ENCODE data around the gene GRHPR.

Gene GRHPR

GRCh38 chr9:37383876-37384746 is 38.4 kb upstream of the GRHPR start:
- H2AFZ ChIP-seq (ENCODE audit: low read depth, low read length, severe bottlenecking): no peak overlapping the region
- H3K9me2 ChIP-seq (replicated peaks; ENCODE audit: insufficient read depth, low read length): no peaks in the 10 kb centered on the region
- H3F3A ChIP-seq (ENCODE audit: insufficient read depth): peaks cover 89% of the 10 kb centered on the region
- no peaks in the 10 kb centered on the region for H4K20me1 ChIP-seq (ENCODE audit: low read depth, low read length)
- 0 out of 2 replicates have a peak, but pooled peaks cover 4% of the 10 kb centered on the region for H3K9me3 ChIP-seq (ENCODE audit: insufficient read depth, low read length)
- no peaks in the 10 kb centered on the region; the same call in 1 of the 2 replicates for H3K79me2 ChIP-seq (ENCODE audit: insufficient read depth, low read length)
- TF ChIP-seq CTCF (IDR thresholded peaks at IDR 0.05; ENCODE audit: insufficient read depth, low read length, poor library complexity, severe bottlenecking) (no peak), EZH2phosphoT487 (conservative IDR thresholded peaks at IDR 0.05; ENCODE audit: low read length) (no peak)
- peak overlapping the region; percentile 62 for H3K9ac ChIP-seq (ENCODE audit: low read length)
- no peak overlapping the region for H3K4me3 ChIP-seq (ENCODE audit: insufficient read depth, low read length, poor library complexity, severe bottlenecking)
- peak overlapping the region; percentile 48 for H3K4me2 ChIP-seq (ENCODE audit: low read depth, low read length, poor library complexity, severe bottlenecking)
- peak overlapping the region; percentile 97 for H3K27ac ChIP-seq (ENCODE audit: low read depth, low read length)
- H3K27me3 ChIP-seq (ENCODE audit: low read length): no peaks in the 10 kb centered on the region
- peaks cover 3% of the 10 kb centered on the region; the same call in 1 of the 2 replicates for H3K36me3 ChIP-seq (ENCODE audit: low read length)

- H3K27ac ChIP-seq (ENCODE audit: low read depth, low read length): peak overlapping the region; percentile 97
- peak overlapping the region; percentile 37 for H3K4me2 ChIP-seq (ENCODE audit: low read depth, low read length, poor library complexity, severe bottlenecking)
- H3K9ac ChIP-seq (ENCODE audit: low read length): peak overlapping the region; percentile 62
- H3F3A ChIP-seq (ENCODE audit: insufficient read depth): peaks cover 81% of the 10 kb centered on the region
- TF ChIP-seq EZH2phosphoT487 (conservative IDR thresholded peaks at IDR 0.05; ENCODE audit: low read length) (no peak), CTCF (IDR thresholded peaks at IDR 0.05; ENCODE audit: insufficient read depth, low read length, poor library complexity, severe bottlenecking) (no peak)
- no peaks in the 10 kb centered on the region; the same call in 1 of the 2 replicates for H3K79me2 ChIP-seq (ENCODE audit: insufficient read depth, low read length)
- H3K9me2 ChIP-seq (replicated peaks; ENCODE audit: insufficient read depth, low read length): no peaks in the 10 kb centered on the region
- 0 out of 2 replicates have a peak, but pooled peaks cover 4% of the 10 kb centered on the region for H3K9me3 ChIP-seq (ENCODE audit: insufficient read depth, low read length)
- no peak overlapping the region for H3K4me3 ChIP-seq (ENCODE audit: insufficient read depth, low read length, poor library complexity, severe bottlenecking)
- H3K36me3 ChIP-seq (ENCODE audit: low read length): peaks cover 3% of the 10 kb centered on the region; the same call in 1 of the 2 replicates
- H4K20me1 ChIP-seq (ENCODE audit: low read depth, low read length): no peaks in the 10 kb centered on the region
- no peak overlapping the region for H2AFZ ChIP-seq (ENCODE audit: low read depth, low read length, severe bottlenecking)
- H3K27me3 ChIP-seq (ENCODE audit: low read length): no peaks in the 10 kb centered on the region
Measured at GRCh38 chr9:37385286-37385685, 37.2 kb upstream of the GRHPR start.

- Histone ChIP-seq H3K9me2 (replicated peaks; ENCODE audit: insufficient read depth, low read length) (no peaks in the 10 kb centered on the region), H3F3A (ENCODE audit: insufficient read depth) (peaks cover 81% of the 10 kb centered on the region), H3K4me2 (ENCODE audit: low read depth, low read length, poor library complexity, severe bottlenecking) (peak overlapping the region; percentile 21), H3K9me3 (ENCODE audit: insufficient read depth, low read length) (0 out of 2 replicates have a peak, but pooled peaks cover 2% of the 10 kb centered on the region), H4K20me1 (ENCODE audit: low read depth, low read length) (no peaks in the 10 kb centered on the region), H3K4me3 (ENCODE audit: insufficient read depth, low read length, poor library complexity, severe bottlenecking) (no peak overlapping the region), H3K27ac (ENCODE audit: low read depth, low read length) (peak overlapping the region; percentile 97), H2AFZ (ENCODE audit: low read depth, low read length, severe bottlenecking) (no peak overlapping the region), H3K9ac (ENCODE audit: low read length) (peak overlapping the region; percentile 62), H3K36me3 (ENCODE audit: low read length) (peaks cover 2% of the 10 kb centered on the region; the same call in 1 of the 2 replicates), H3K27me3 (ENCODE audit: low read length) (no peaks in the 10 kb centered on the region), H3K79me2 (ENCODE audit: insufficient read depth, low read length) (no peaks in the 10 kb centered on the region; the same call in 1 of the 2 replicates)
- TF ChIP-seq CTCF (IDR thresholded peaks at IDR 0.05; ENCODE audit: insufficient read depth, low read length, poor library complexity, severe bottlenecking) (no peak), EZH2phosphoT487 (conservative IDR thresholded peaks at IDR 0.05; ENCODE audit: low read length) (no peak)
Measured at GRCh38 chr9:37386988-37387387, 35.5 kb upstream of the GRHPR start.
